ENCODE measurements around the gene ANXA1.
A peak's percentile ranks its signal among the peaks of the same experiment; 100 is the strongest.
"Not testable (repeated sequence)": the region's sequence is repeated elsewhere in the genome, so short reads cannot be mapped to it uniquely, and the experiment has no call there.

The ANXA1 gene

GRCh38 chr9:73191109-73191508, 39.4 kb downstream of the ANXA1 start:
- not testable (repeated sequence) for H3K36me3 ChIP-seq (ENCODE audit: control insufficient read depth, insufficient read depth, low read length); H3K79me2 ChIP-seq (ENCODE audit: control insufficient read depth, insufficient read depth, low read length); H3K4me2 ChIP-seq (ENCODE audit: low read length); H2BK120ac ChIP-seq (ENCODE audit: low read depth, low read length); H3K79me1 ChIP-seq (ENCODE audit: low read length); H2AK5ac ChIP-seq (ENCODE audit: low read length); H3K23ac ChIP-seq (ENCODE audit: low read length); H3K4me1 ChIP-seq (ENCODE audit: control insufficient read depth, low read depth, low read length); DNase-seq; H3K4me3 ChIP-seq (ENCODE audit: low read length); H4K5ac ChIP-seq (ENCODE audit: low read length); H3K27ac ChIP-seq (ENCODE audit: low read depth, low read length); H3K27me3 ChIP-seq (ENCODE audit: insufficient read depth, low read length, poor library complexity); H4K8ac ChIP-seq (ENCODE audit: low read depth, low read length); H2BK5ac ChIP-seq (ENCODE audit: low read length); H3K56ac ChIP-seq (ENCODE audit: low read length); H3K4ac ChIP-seq (ENCODE audit: low read depth, low read length); H2BK15ac ChIP-seq (replicated peaks; ENCODE audit: low read depth); H3K9ac ChIP-seq (ENCODE audit: low read length); H3K18ac ChIP-seq (ENCODE audit: low read length)
- no CpG with 5 or more reads among the region's 1 CpG for WGBS (ENCODE audit: extremely low coverage, insufficient coverage, low lambda C conversion rate)

- Histone ChIP-seq H3K56ac (ENCODE audit: low read length) (no peak overlapping the region), H3K79me2 (ENCODE audit: control insufficient read depth, insufficient read depth, low read length) (no peaks in the 10 kb centered on the region), H4K8ac (ENCODE audit: low read depth, low read length) (no peak overlapping the region), H2BK120ac (ENCODE audit: low read depth, low read length) (no peak overlapping the region), H2BK5ac (ENCODE audit: low read length) (no peak overlapping the region), H3K79me1 (ENCODE audit: low read length) (no peaks in the 10 kb centered on the region), H3K4me1 (ENCODE audit: control insufficient read depth, low read depth, low read length) (no peaks in the 10 kb centered on the region), H3K36me3 (ENCODE audit: control insufficient read depth, insufficient read depth, low read length) (no peaks in the 10 kb centered on the region), H3K4me2 (ENCODE audit: low read length) (no peak overlapping the region), H2AK5ac (ENCODE audit: low read length) (no peak overlapping the region), H3K27me3 (ENCODE audit: insufficient read depth, low read length, poor library complexity) (no peaks in the 10 kb centered on the region), H3K23ac (ENCODE audit: low read length) (no peak overlapping the region), H3K9ac (ENCODE audit: low read length) (no peak overlapping the region), H3K27ac (ENCODE audit: low read depth, low read length) (no peak overlapping the region), H2BK15ac (replicated peaks; ENCODE audit: low read depth) (no peak overlapping the region), H3K4ac (ENCODE audit: low read depth, low read length) (no peak overlapping the region), H3K4me3 (ENCODE audit: low read length) (no peak overlapping the region), H4K5ac (ENCODE audit: low read length) (no peak overlapping the region), H3K18ac (ENCODE audit: low read length) (no peak overlapping the region)
- whole genome bisulfite sequencing (ENCODE audit: extremely low coverage, insufficient coverage, low lambda C conversion rate): no CpG with 5 or more reads among the region's 1 CpG
- DNase-seq: no peak
Measured at GRCh38 chr9:73194284-73194683, 42.6 kb downstream of the ANXA1 start.

- no peak overlapping the region for H3K4ac ChIP-seq (ENCODE audit: low read depth, low read length)
Measured at GRCh38 chr9:73199448-73199847, 47.8 kb downstream of the ANXA1 start.

DNA sequence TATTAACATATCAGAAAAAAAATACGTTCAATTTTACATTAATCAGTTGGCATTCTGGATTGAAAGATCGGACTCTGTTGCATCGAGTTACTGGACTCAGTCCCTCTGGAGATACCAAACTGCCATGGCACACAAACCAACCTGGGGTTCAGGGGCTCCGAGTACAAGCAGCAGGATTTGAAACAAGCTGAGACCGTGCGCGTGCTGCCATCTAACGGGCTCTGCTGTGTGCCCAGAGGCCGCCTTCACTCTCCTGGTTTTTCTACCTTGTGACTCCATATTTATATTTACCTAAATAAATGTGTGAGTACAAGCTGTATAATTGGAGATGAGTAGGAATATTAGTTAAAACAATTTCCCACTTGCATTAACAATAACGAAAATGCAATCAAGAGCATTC, 48.2 kb downstream of the ANXA1 start:
- H3K23ac ChIP-seq (ENCODE audit: low read length): no peak overlapping the region
- no peak overlapping the region for H2BK15ac ChIP-seq (replicated peaks; ENCODE audit: low read depth)
- H2AK5ac ChIP-seq (ENCODE audit: low read length): no peak overlapping the region
- no peaks in the 10 kb centered on the region for H3K79me2 ChIP-seq (ENCODE audit: control insufficient read depth, insufficient read depth, low read length)
- H3K18ac ChIP-seq (ENCODE audit: low read length): no peak overlapping the region
- no peak overlapping the region for H3K27ac ChIP-seq (ENCODE audit: low read depth, low read length)
- no peak overlapping the region for H3K9ac ChIP-seq (ENCODE audit: low read length)
- no peak overlapping the region for H3K56ac ChIP-seq (ENCODE audit: low read length)
- no peak overlapping the region for H3K4ac ChIP-seq (ENCODE audit: low read depth, low read length)
- H2BK5ac ChIP-seq (ENCODE audit: low read length): no peak overlapping the region
- no peak overlapping the region for H4K8ac ChIP-seq (ENCODE audit: low read depth, low read length)
- no peak overlapping the region for H3K4me2 ChIP-seq (ENCODE audit: low read length)
- no peak overlapping the region for H2BK120ac ChIP-seq (ENCODE audit: low read depth, low read length)
- no peaks in the 10 kb centered on the region for H3K27me3 ChIP-seq (ENCODE audit: insufficient read depth, low read length, poor library complexity)
- no peak overlapping the region for H3K4me3 ChIP-seq (ENCODE audit: low read length)
- no peaks in the 10 kb centered on the region for H3K4me1 ChIP-seq (ENCODE audit: control insufficient read depth, low read depth, low read length)
- H3K36me3 ChIP-seq (ENCODE audit: control insufficient read depth, insufficient read depth, low read length): no peaks in the 10 kb centered on the region
- H3K79me1 ChIP-seq (ENCODE audit: low read length): no peaks in the 10 kb centered on the region
- DNase-seq: peak; percentile 35
- no peak overlapping the region for H4K5ac ChIP-seq (ENCODE audit: low read length)
- no CpG with 5 or more reads among the region's 10 CpGs for WGBS (ENCODE audit: extremely low coverage, insufficient coverage, low lambda C conversion rate)

More at GRCh38 chr9:73199448-73199847, 47.8 kb downstream of the ANXA1 start:
- H2BK5ac ChIP-seq (ENCODE audit: low read length): no peak overlapping the region
- WGBS (ENCODE audit: extremely low coverage, insufficient coverage, low lambda C conversion rate): no CpG with 5 or more reads among the region's 2 CpGs
- no peak overlapping the region for H3K56ac ChIP-seq (ENCODE audit: low read length)
- no peak overlapping the region for H3K9ac ChIP-seq (ENCODE audit: low read length)
- H3K18ac ChIP-seq (ENCODE audit: low read length): no peak overlapping the region
- no peak overlapping the region for H3K4me2 ChIP-seq (ENCODE audit: low read length)
- no peak overlapping the region for H3K23ac ChIP-seq (ENCODE audit: low read length)
- no peak overlapping the region for H2AK5ac ChIP-seq (ENCODE audit: low read length)
- no peak overlapping the region for H4K5ac ChIP-seq (ENCODE audit: low read length)
- no peak overlapping the region for H3K27ac ChIP-seq (ENCODE audit: low read depth, low read length)
- H3K79me1 ChIP-seq (ENCODE audit: low read length): no peaks in the 10 kb centered on the region
- DNase-seq: no peak
- H2BK15ac ChIP-seq (replicated peaks; ENCODE audit: low read depth): no peak overlapping the region
- no peak overlapping the region for H4K8ac ChIP-seq (ENCODE audit: low read depth, low read length)
- H2BK120ac ChIP-seq (ENCODE audit: low read depth, low read length): no peak overlapping the region
- no peak overlapping the region for H3K4me3 ChIP-seq (ENCODE audit: low read length)
- H3K4me1 ChIP-seq (ENCODE audit: control insufficient read depth, low read depth, low read length): no peaks in the 10 kb centered on the region
- H3K27me3 ChIP-seq (ENCODE audit: insufficient read depth, low read length, poor library complexity): no peaks in the 10 kb centered on the region
- no peaks in the 10 kb centered on the region for H3K36me3 ChIP-seq (ENCODE audit: control insufficient read depth, insufficient read depth, low read length)
- H3K79me2 ChIP-seq (ENCODE audit: control insufficient read depth, insufficient read depth, low read length): no peaks in the 10 kb centered on the region

- H3K56ac ChIP-seq (ENCODE audit: low read length): peak overlapping the region; percentile 62
- H2BK120ac ChIP-seq (ENCODE audit: low read depth, low read length): no peak overlapping the region
- no peak overlapping the region for H3K4me3 ChIP-seq (ENCODE audit: low read length)
- no peak overlapping the region for H2BK15ac ChIP-seq (replicated peaks; ENCODE audit: low read depth)
- no peak overlapping the region for H3K23ac ChIP-seq (ENCODE audit: low read length)
- no peak overlapping the region for H4K8ac ChIP-seq (ENCODE audit: low read depth, low read length)
- H3K79me1 ChIP-seq (ENCODE audit: low read length): no peaks in the 10 kb centered on the region
- H3K4me1 ChIP-seq (ENCODE audit: control insufficient read depth, low read depth, low read length): no peaks in the 10 kb centered on the region
- H3K18ac ChIP-seq (ENCODE audit: low read length): no peak overlapping the region
- H2BK5ac ChIP-seq (ENCODE audit: low read length): no peak overlapping the region
- H3K27ac ChIP-seq (ENCODE audit: low read depth, low read length): no peak overlapping the region
- no CpG with 5 or more reads among the region's 9 CpGs for WGBS (ENCODE audit: extremely low coverage, insufficient coverage, low lambda C conversion rate)
- H2AK5ac ChIP-seq (ENCODE audit: low read length): no peak overlapping the region
- H3K4ac ChIP-seq (ENCODE audit: low read depth, low read length): no peak overlapping the region
- no peaks in the 10 kb centered on the region for H3K36me3 ChIP-seq (ENCODE audit: control insufficient read depth, insufficient read depth, low read length)
- H3K27me3 ChIP-seq (ENCODE audit: insufficient read depth, low read length, poor library complexity): no peaks in the 10 kb centered on the region
- peak; percentile 42 for DNase-seq
- H3K4me2 ChIP-seq (ENCODE audit: low read length): no peak overlapping the region
- no peaks in the 10 kb centered on the region for H3K79me2 ChIP-seq (ENCODE audit: control insufficient read depth, insufficient read depth, low read length)
- H3K9ac ChIP-seq (ENCODE audit: low read length): no peak overlapping the region
- no peak overlapping the region for H4K5ac ChIP-seq (ENCODE audit: low read length)
Measured at GRCh38 chr9:73200694-73201452, 49.2 kb downstream of the ANXA1 start.

GRCh38 chr9:73202980-73203379, 51.3 kb downstream of the ANXA1 start:
- Histone ChIP-seq H3K9ac (ENCODE audit: low read length) (no peak overlapping the region), H3K4me1 (ENCODE audit: control insufficient read depth, low read depth, low read length) (no peaks in the 10 kb centered on the region), H2AK5ac (ENCODE audit: low read length) (no peak overlapping the region), H4K5ac (ENCODE audit: low read length) (no peak overlapping the region), H3K27ac (ENCODE audit: low read depth, low read length) (no peak overlapping the region), H2BK15ac (replicated peaks; ENCODE audit: low read depth) (no peak overlapping the region), H3K79me2 (ENCODE audit: control insufficient read depth, insufficient read depth, low read length) (no peaks in the 10 kb centered on the region), H3K27me3 (ENCODE audit: insufficient read depth, low read length, poor library complexity) (no peaks in the 10 kb centered on the region), H3K4ac (ENCODE audit: low read depth, low read length) (no peak overlapping the region), H3K36me3 (ENCODE audit: control insufficient read depth, insufficient read depth, low read length) (no peaks in the 10 kb centered on the region), H3K18ac (ENCODE audit: low read length) (no peak overlapping the region), H3K4me2 (ENCODE audit: low read length) (no peak overlapping the region), H3K56ac (ENCODE audit: low read length) (no peak overlapping the region), H2BK120ac (ENCODE audit: low read depth, low read length) (no peak overlapping the region), H3K23ac (ENCODE audit: low read length) (no peak overlapping the region), H2BK5ac (ENCODE audit: low read length) (no peak overlapping the region), H4K8ac (ENCODE audit: low read depth, low read length) (no peak overlapping the region), H3K79me1 (ENCODE audit: low read length) (no peaks in the 10 kb centered on the region), H3K4me3 (ENCODE audit: low read length) (no peak overlapping the region)
- DNase-seq: no peak
- WGBS (ENCODE audit: extremely low coverage, insufficient coverage, low lambda C conversion rate): no CpG with 5 or more reads among the region's 1 CpG
